ENCODE data around the gene CCDC71L.
"Not testable (repeated sequence)": the region's sequence is repeated elsewhere in the genome, so short reads cannot be mapped to it uniquely, and the experiment has no call there.

DNA sequence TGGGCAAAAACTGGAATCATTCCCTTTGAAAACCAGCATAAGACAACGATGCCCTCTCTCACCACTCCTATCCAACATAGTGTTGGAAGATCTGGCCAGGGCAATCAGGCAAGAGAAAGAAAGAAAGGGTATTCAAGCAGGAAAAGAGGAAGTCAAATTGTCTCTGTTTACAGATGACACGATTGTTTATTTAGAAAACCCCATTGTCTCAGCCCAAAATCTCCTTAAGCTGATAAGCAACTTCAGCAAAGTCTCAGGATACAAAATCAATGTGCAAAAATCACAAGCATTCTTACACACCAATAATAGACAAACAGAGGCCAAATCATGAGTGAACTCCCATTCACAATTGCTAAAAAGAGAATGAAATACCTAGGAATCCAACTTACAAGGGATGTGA is 15.5 kb upstream of the CCDC71L start:
- TF ChIP-seq, protein P1, sequence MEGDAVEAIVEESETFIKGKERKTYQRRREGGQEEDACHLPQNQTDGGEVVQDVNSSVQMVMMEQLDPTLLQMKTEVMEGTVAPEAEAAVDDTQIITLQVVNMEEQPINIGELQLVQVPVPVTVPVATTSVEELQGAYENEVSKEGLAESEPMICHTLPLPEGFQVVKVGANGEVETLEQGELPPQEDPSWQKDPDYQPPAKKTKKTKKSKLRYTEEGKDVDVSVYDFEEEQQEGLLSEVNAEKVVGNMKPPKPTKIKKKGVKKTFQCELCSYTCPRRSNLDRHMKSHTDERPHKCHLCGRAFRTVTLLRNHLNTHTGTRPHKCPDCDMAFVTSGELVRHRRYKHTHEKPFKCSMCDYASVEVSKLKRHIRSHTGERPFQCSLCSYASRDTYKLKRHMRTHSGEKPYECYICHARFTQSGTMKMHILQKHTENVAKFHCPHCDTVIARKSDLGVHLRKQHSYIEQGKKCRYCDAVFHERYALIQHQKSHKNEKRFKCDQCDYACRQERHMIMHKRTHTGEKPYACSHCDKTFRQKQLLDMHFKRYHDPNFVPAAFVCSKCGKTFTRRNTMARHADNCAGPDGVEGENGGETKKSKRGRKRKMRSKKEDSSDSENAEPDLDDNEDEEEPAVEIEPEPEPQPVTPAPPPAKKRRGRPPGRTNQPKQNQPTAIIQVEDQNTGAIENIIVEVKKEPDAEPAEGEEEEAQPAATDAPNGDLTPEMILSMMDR (IDR thresholded peaks at IDR 0.05; ENCODE audit: low read depth, low read length): not testable (repeated sequence)
- TF ChIP-seq EZH2phosphoT487 (IDR thresholded peaks at IDR 0.05; ENCODE audit: low read depth): not testable (repeated sequence)

Data from OCI-LY3 (cell line).